ENCODE data around the gene GATAD2B.
"Not testable (repeated sequence)": the region's sequence is repeated elsewhere in the genome, so short reads cannot be mapped to it uniquely, and the experiment has no call there.

The GATAD2B gene

GRCh38 chr1:153771261-153771660 is 151.5 kb downstream of the GATAD2B start:
- Histone ChIP-seq H3K36me3 (ENCODE audit: control insufficient read depth in 5 of 5, insufficient read depth in 5 of 5, low read length in 5 of 5) (peaks cover 0 to 63% (median 51%) of the 10 kb centered on the region in 5 donors), H3K4me3 (ENCODE audit: low read depth in 1 of 5, low read length in 5 of 5) (no peak overlapping the region), H3K9ac (ENCODE audit: low read length in 5 of 5) (peak overlapping the region in 1 of 5 donors; percentile 57), H3K4me1 (ENCODE audit: control insufficient read depth in 5 of 5, insufficient read depth in 5 of 5, low read length in 5 of 5) (peaks cover 22 to 75% (median 66%) of the 10 kb centered on the region in 5 donors), H3K27me3 (ENCODE audit: control insufficient read depth in 5 of 5, insufficient read depth in 4 of 5, low read length in 5 of 5) (no peaks in the 10 kb centered on the region), H3K27ac (ENCODE audit: low read depth, low read length) (peak overlapping the region; percentile 70), H3K9me3 (ENCODE audit: control insufficient read depth in 5 of 5, low read length in 5 of 5) (no peaks in the 10 kb centered on the region)

GRCh38 chr1:153770797-153771196 is 152.0 kb downstream of the GATAD2B start:
- Histone ChIP-seq H3K4me3 (ENCODE audit: low read depth in 1 of 5, low read length in 5 of 5) (no peak overlapping the region), H3K36me3 (ENCODE audit: control insufficient read depth in 5 of 5, insufficient read depth in 5 of 5, low read length in 5 of 5) (peaks cover 0 to 63% (median 51%) of the 10 kb centered on the region in 5 donors), H3K27me3 (ENCODE audit: control insufficient read depth in 5 of 5, insufficient read depth in 4 of 5, low read length in 5 of 5) (no peaks in the 10 kb centered on the region), H3K9me3 (ENCODE audit: control insufficient read depth in 5 of 5, low read length in 5 of 5) (no peaks in the 10 kb centered on the region), H3K9ac (ENCODE audit: low read length in 5 of 5) (peak overlapping the region in 1 of 5 donors; percentile 5), H3K4me1 (ENCODE audit: control insufficient read depth in 5 of 5, insufficient read depth in 5 of 5, low read length in 5 of 5) (peaks cover 22 to 70% (median 62%) of the 10 kb centered on the region in 5 donors), H3K27ac (ENCODE audit: low read depth, low read length) (peak overlapping the region; percentile 70)

GRCh38 chr1:153769221-153769620 is 153.6 kb downstream of the GATAD2B start:
- Histone ChIP-seq H3K27me3 (ENCODE audit: control insufficient read depth in 5 of 5, insufficient read depth in 4 of 5, low read length in 5 of 5) (no peaks in the 10 kb centered on the region), H3K9me3 (ENCODE audit: control insufficient read depth in 5 of 5, low read length in 5 of 5) (no peaks in the 10 kb centered on the region), H3K9ac (ENCODE audit: low read length in 5 of 5) (no peak overlapping the region), H3K27ac (ENCODE audit: low read depth, low read length) (peak overlapping the region; percentile 70), H3K36me3 (ENCODE audit: control insufficient read depth in 5 of 5, insufficient read depth in 5 of 5, low read length in 5 of 5) (peaks cover 0 to 74% (median 61%) of the 10 kb centered on the region in 5 donors), H3K4me3 (ENCODE audit: low read depth in 1 of 5, low read length in 5 of 5) (no peak overlapping the region), H3K4me1 (ENCODE audit: control insufficient read depth in 5 of 5, insufficient read depth in 5 of 5, low read length in 5 of 5) (peaks cover 16 to 60% (median 46%) of the 10 kb centered on the region in 5 donors)

GRCh38 chr1:153768316-153769181 is 154.2 kb downstream of the GATAD2B start:
- Histone ChIP-seq H3K9me3 (ENCODE audit: control insufficient read depth in 5 of 5, low read length in 5 of 5) (no peaks in the 10 kb centered on the region), H3K36me3 (ENCODE audit: control insufficient read depth in 5 of 5, insufficient read depth in 5 of 5, low read length in 5 of 5) (peaks cover 0 to 81% (median 68%) of the 10 kb centered on the region in 5 donors), H3K9ac (ENCODE audit: low read length in 5 of 5) (peak overlapping the region in 2 of 5 donors; percentile 16 to 17), H3K27ac (ENCODE audit: low read depth, low read length) (peak overlapping the region; percentile 70), H3K4me3 (ENCODE audit: low read depth in 1 of 5, low read length in 5 of 5) (no peak overlapping the region), H3K27me3 (ENCODE audit: control insufficient read depth in 5 of 5, insufficient read depth in 4 of 5, low read length in 5 of 5) (no peaks in the 10 kb centered on the region), H3K4me1 (ENCODE audit: control insufficient read depth in 5 of 5, insufficient read depth in 5 of 5, low read length in 5 of 5) (peaks cover 10 to 60% (median 39%) of the 10 kb centered on the region in 5 donors)

GRCh38 chr1:153767519-153767918 is 155.3 kb downstream of the GATAD2B start:
- peaks cover 7 to 83% (median 72%) of the 10 kb centered on the region in 5 donors for H3K36me3 ChIP-seq (ENCODE audit: control insufficient read depth in 5 of 5, insufficient read depth in 5 of 5, low read length in 5 of 5)
- H3K27me3 ChIP-seq (ENCODE audit: control insufficient read depth in 5 of 5, insufficient read depth in 4 of 5, low read length in 5 of 5): no peaks in the 10 kb centered on the region
- no peak overlapping the region for H3K4me3 ChIP-seq (ENCODE audit: low read depth in 1 of 5, low read length in 5 of 5)
- no peak overlapping the region for H3K27ac ChIP-seq (ENCODE audit: low read depth, low read length)
- H3K9me3 ChIP-seq (ENCODE audit: control insufficient read depth in 5 of 5, low read length in 5 of 5): no peaks in the 10 kb centered on the region
- H3K4me1 ChIP-seq (ENCODE audit: control insufficient read depth in 5 of 5, insufficient read depth in 5 of 5, low read length in 5 of 5): peaks cover 0 to 60% (median 29%) of the 10 kb centered on the region in 5 donors
- H3K9ac ChIP-seq (ENCODE audit: low read length in 5 of 5): peak overlapping the region in 1 of 5 donors; percentile 16

GRCh38 chr1:153766663-153767062 is 156.1 kb downstream of the GATAD2B start:
- peaks cover 0 to 55% (median 22%) of the 10 kb centered on the region in 5 donors for H3K4me1 ChIP-seq (ENCODE audit: control insufficient read depth in 5 of 5, insufficient read depth in 5 of 5, low read length in 5 of 5)
- H3K36me3 ChIP-seq (ENCODE audit: control insufficient read depth in 5 of 5, insufficient read depth in 5 of 5, low read length in 5 of 5): peaks cover 7 to 82% (median 69%) of the 10 kb centered on the region in 5 donors

GRCh38 chr1:153764310-153764709 is 158.5 kb downstream of the GATAD2B start:
- Histone ChIP-seq H3K9me3 (ENCODE audit: control insufficient read depth in 5 of 5, low read length in 5 of 5) (no peaks in the 10 kb centered on the region), H3K4me1 (ENCODE audit: control insufficient read depth in 5 of 5, insufficient read depth in 5 of 5, low read length in 5 of 5) (peaks cover 0 to 32% (median 5%) of the 10 kb centered on the region in 5 donors), H3K27ac (ENCODE audit: low read depth, low read length) (peak overlapping the region; percentile 14), H3K4me3 (ENCODE audit: low read depth in 1 of 5, low read length in 5 of 5) (no peak overlapping the region), H3K9ac (ENCODE audit: low read length in 5 of 5) (no peak overlapping the region), H3K27me3 (ENCODE audit: control insufficient read depth in 5 of 5, insufficient read depth in 4 of 5, low read length in 5 of 5) (no peaks in the 10 kb centered on the region), H3K36me3 (ENCODE audit: control insufficient read depth in 5 of 5, insufficient read depth in 5 of 5, low read length in 5 of 5) (peaks cover 9 to 86% (median 79%) of the 10 kb centered on the region in 5 donors)

More at GRCh38 chr1:153766663-153767062, 156.1 kb downstream of the GATAD2B start:
- H3K9me3 ChIP-seq (ENCODE audit: control insufficient read depth in 5 of 5, low read length in 5 of 5); H3K27ac ChIP-seq (ENCODE audit: low read depth, low read length); H3K9ac ChIP-seq (ENCODE audit: low read length in 5 of 5); H3K4me3 ChIP-seq (ENCODE audit: low read depth in 1 of 5, low read length in 5 of 5); H3K27me3 ChIP-seq (ENCODE audit: control insufficient read depth in 5 of 5, insufficient read depth in 4 of 5, low read length in 5 of 5): not testable (repeated sequence)

GRCh38 chr1:153763365-153764225 is 159.2 kb downstream of the GATAD2B start:
- no peaks in the 10 kb centered on the region for H3K27me3 ChIP-seq (ENCODE audit: control insufficient read depth in 5 of 5, insufficient read depth in 4 of 5, low read length in 5 of 5)
- peak overlapping the region; percentile 34 for H3K27ac ChIP-seq (ENCODE audit: low read depth, low read length)
- peak overlapping the region in 1 of 5 donors; percentile 17 for H3K4me3 ChIP-seq (ENCODE audit: low read depth in 1 of 5, low read length in 5 of 5)
- H3K9me3 ChIP-seq (ENCODE audit: control insufficient read depth in 5 of 5, low read length in 5 of 5): no peaks in the 10 kb centered on the region
- H3K9ac ChIP-seq (ENCODE audit: low read length in 5 of 5): no peak overlapping the region
- H3K36me3 ChIP-seq (ENCODE audit: control insufficient read depth in 5 of 5, insufficient read depth in 5 of 5, low read length in 5 of 5): peaks cover 9 to 86% (median 79%) of the 10 kb centered on the region in 5 donors
- peaks cover 0 to 26% (median 4%) of the 10 kb centered on the region in 5 donors for H3K4me1 ChIP-seq (ENCODE audit: control insufficient read depth in 5 of 5, insufficient read depth in 5 of 5, low read length in 5 of 5)

GRCh38 chr1:153760440-153760839 is 162.3 kb downstream of the GATAD2B start:
- Histone ChIP-seq H3K27me3 (ENCODE audit: control insufficient read depth in 5 of 5, insufficient read depth in 4 of 5, low read length in 5 of 5) (no peaks in the 10 kb centered on the region), H3K4me1 (ENCODE audit: control insufficient read depth in 5 of 5, insufficient read depth in 5 of 5, low read length in 5 of 5) (peaks cover 0 to 26% (median 4%) of the 10 kb centered on the region in 5 donors), H3K9me3 (ENCODE audit: control insufficient read depth in 5 of 5, low read length in 5 of 5) (no peaks in the 10 kb centered on the region), H3K4me3 (ENCODE audit: low read depth in 1 of 5, low read length in 5 of 5) (no peak overlapping the region), H3K36me3 (ENCODE audit: control insufficient read depth in 5 of 5, insufficient read depth in 5 of 5, low read length in 5 of 5) (peaks cover 18 to 97% (median 83%) of the 10 kb centered on the region in 5 donors), H3K9ac (ENCODE audit: low read length in 5 of 5) (no peak overlapping the region), H3K27ac (ENCODE audit: low read depth, low read length) (no peak overlapping the region)
